ENCODE data around the gene ACTR2.
A peak's percentile ranks its signal among the peaks of the same experiment; 100 is the strongest.

DNA sequence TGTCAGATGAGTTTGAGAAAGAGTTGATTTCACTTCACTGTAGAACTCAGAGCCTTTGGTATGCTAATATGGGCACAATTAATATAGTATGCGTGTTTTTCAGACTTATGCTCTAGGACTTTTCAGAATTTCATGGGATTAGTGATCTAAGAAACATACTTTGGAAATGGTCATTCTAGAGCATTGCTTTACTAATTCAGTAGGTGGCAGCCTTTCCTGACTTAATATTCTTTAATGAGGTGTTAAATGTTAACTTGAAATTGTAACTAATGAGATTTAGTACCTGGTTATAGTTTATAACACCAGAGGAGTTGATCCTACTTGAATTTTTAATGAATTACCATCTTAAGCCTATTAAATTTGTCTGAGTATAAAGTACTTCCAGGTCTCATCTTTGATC is 28.4 kb downstream of the ACTR2 start:
- TF ChIP-seq, protein P1, sequence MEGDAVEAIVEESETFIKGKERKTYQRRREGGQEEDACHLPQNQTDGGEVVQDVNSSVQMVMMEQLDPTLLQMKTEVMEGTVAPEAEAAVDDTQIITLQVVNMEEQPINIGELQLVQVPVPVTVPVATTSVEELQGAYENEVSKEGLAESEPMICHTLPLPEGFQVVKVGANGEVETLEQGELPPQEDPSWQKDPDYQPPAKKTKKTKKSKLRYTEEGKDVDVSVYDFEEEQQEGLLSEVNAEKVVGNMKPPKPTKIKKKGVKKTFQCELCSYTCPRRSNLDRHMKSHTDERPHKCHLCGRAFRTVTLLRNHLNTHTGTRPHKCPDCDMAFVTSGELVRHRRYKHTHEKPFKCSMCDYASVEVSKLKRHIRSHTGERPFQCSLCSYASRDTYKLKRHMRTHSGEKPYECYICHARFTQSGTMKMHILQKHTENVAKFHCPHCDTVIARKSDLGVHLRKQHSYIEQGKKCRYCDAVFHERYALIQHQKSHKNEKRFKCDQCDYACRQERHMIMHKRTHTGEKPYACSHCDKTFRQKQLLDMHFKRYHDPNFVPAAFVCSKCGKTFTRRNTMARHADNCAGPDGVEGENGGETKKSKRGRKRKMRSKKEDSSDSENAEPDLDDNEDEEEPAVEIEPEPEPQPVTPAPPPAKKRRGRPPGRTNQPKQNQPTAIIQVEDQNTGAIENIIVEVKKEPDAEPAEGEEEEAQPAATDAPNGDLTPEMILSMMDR (IDR thresholded peaks at IDR 0.05): peak; percentile 45
- no peak for TF ChIP-seq ZFX (IDR thresholded peaks at IDR 0.05; ENCODE audit: borderline replicate concordance)
